GM12892 (cell line): ENCODE data around the gene ARHGEF11.

Source experiments
- POLR2A ChIP-seq: IDR thresholded peaks from 2 replicates; pipeline ENCODE4 v1.6.1; 2011; ENCODE audit warnings: low read depth, low read length, control low read depth
- POLR2AphosphoS5 ChIP-seq: IDR thresholded peaks from 2 replicates; pipeline ENCODE4 v1.6.1; 2011; ENCODE audit warnings: low read depth, low read length, control low read depth

GRCh38 chr1:156889802-156890580 is 155.6 kb downstream of the ARHGEF11 start:
- no peak for TF ChIP-seq POLR2A
- TF ChIP-seq POLR2AphosphoS5, result no peak
